OCI-LY7 (cell line): ENCODE measurements around the gene CDKN2B-AS1. TPM values are rescaled to one million over a fixed set of nuclear protein-coding genes. Genes with fewer than 3 reads are reported as not detected.

ENCODE experiments used
- BruUV-seq: library from RNA; stranded (reverse); fragments of 400-500 nt; replicated peaks from 2 replicates; lab custom pipeline; 2021; lab: Mats Ljungman, UMichigan
- CTCF ChIA-PET: fragments of 300-600 bp; sonication (Branson Sonifier 250); formaldehyde crosslinking; loops from one replicate; lab custom pipeline; 2022; ENCODE audit warnings: antibody characterized with exemption; ENCODE audit not compliant: unreplicated experiment; lab: Charles Lee
- POLR2A ChIA-PET: fragments of 300-600 bp; sonication (Branson Sonifier 250); formaldehyde crosslinking; loops from one replicate; lab custom pipeline; 2022; ENCODE audit warnings: antibody characterized with exemption; lab: Charles Lee
- DNase-seq: peaks from one replicate; pipeline ENCODE4 v3.0.0-alpha.2; 2015; ENCODE audit warnings: low spot score
- H2AFZ ChIP-seq: fragments of 200-600 bp; sonication (generic), shearing (Covaris generic); 2 replicates; pipeline ENCODE4 v1.6.1; 2014; ENCODE audit warnings: mild to moderate bottlenecking, antibody characterized with exemption, low read length, moderate library complexity
- H3K27ac ChIP-seq: fragments of 200-600 bp; sonication (generic); 2 replicates; pipeline ENCODE4 v1.5.1; 2014; ENCODE audit warnings: mixed run types, low read depth, mild to moderate bottlenecking, moderate library complexity, low read length, inconsistent platforms; ENCODE audit not compliant: poor library complexity, severe bottlenecking
- H3K36me3 ChIP-seq: fragments of 200-600 bp; sonication (generic); 2 replicates; pipeline ENCODE4 v1.6.1; 2014; ENCODE audit warnings: mild to moderate bottlenecking, antibody characterized with exemption, low read length, moderate library complexity, mixed read lengths; ENCODE audit not compliant: insufficient read depth
- H3K4me1 ChIP-seq: fragments of 200-600 bp; sonication (generic); 2 replicates; pipeline ENCODE4 v1.5.1; 2014; ENCODE audit warnings: mild to moderate bottlenecking, low read length; ENCODE audit not compliant: insufficient read depth, poor library complexity, severe bottlenecking
- H3K4me2 ChIP-seq: fragments of 200-600 bp; sonication (generic); 2 replicates; pipeline ENCODE4 v1.6.1; 2014; ENCODE audit warnings: mild to moderate bottlenecking, low read length
- H3K4me3 ChIP-seq: fragments of 200-600 bp; sonication (generic); 2 replicates; pipeline ENCODE4 v1.5.1; 2014; ENCODE audit warnings: mild to moderate bottlenecking, low read depth, low read length; ENCODE audit not compliant: poor library complexity, severe bottlenecking
- H3K79me2 ChIP-seq: fragments of 200-600 bp; sonication (generic); 2 replicates; pipeline ENCODE4 v1.6.1; 2016; ENCODE audit warnings: low read depth, mild to moderate bottlenecking, low read length, moderate library complexity, mixed read lengths; ENCODE audit not compliant: insufficient read depth
- H3K9me2 ChIP-seq: fragments of 200-600 bp; sonication (generic); 2 replicates; pipeline ENCODE4 v1.6.1; 2016; ENCODE audit warnings: mild to moderate bottlenecking, low read length, mixed read lengths; ENCODE audit not compliant: insufficient read depth
- H3K9me3 ChIP-seq: fragments of 200-600 bp; sonication (generic); 2 replicates; pipeline ENCODE4 v1.6.1; 2014; ENCODE audit warnings: mild to moderate bottlenecking, mixed run types, low read length, mixed read lengths
- H4K20me1 ChIP-seq: fragments of 200-600 bp; sonication (generic); 2 replicates; pipeline ENCODE4 v1.6.1; 2014; ENCODE audit warnings: mild to moderate bottlenecking, antibody characterized with exemption, low read length, moderate library complexity, mixed read lengths; ENCODE audit not compliant: insufficient read depth
- CTCF ChIP-seq: fragments of 200-600 bp; sonication (generic); conservative IDR thresholded peaks from 2 replicates; pipeline ENCODE4 v1.5.1; 2014; ENCODE audit warnings: mild to moderate bottlenecking, antibody characterized with exemption, low read length, moderate library complexity, mixed read lengths
- EZH2phosphoT487 ChIP-seq: fragments of 200-600 bp; sonication (generic); IDR thresholded peaks from 2 replicates; pipeline ENCODE4 v1.6.1; 2018; ENCODE audit warnings: low read depth, borderline replicate concordance, mild to moderate bottlenecking, mixed run types, antibody characterized with exemption, low read length, moderate library complexity, mixed read lengths
- intact Hi-C: fragments of 100-400 bp; cut with micrococcal nuclease; formaldehyde crosslinking; loops from one replicate; pipeline ENCODE4 v1.10.0; 2022; ENCODE audit not compliant: unreplicated experiment
- total RNA-seq, 2 experiments: library from RNA; depleted of rRNA in 1 of 2; stranded (reverse); fragments of >200 nt in 1 of 2; shearing (Covaris generic) in 1 of 2; gene quantifications; 2 replicates each; pipeline ENCODE4 v1.2.3, GENCODE V29; 2014 to 2022

CDKN2B-AS1 gene
- total RNA-seq, 2 experiments from 2014 or later = 20.4 to 24.3 TPM

- H4K20me1 ChIP-seq = no peaks in the 10 kb centered on the region
- DNase-seq = no peak
- H3K9me2 ChIP-seq = no peaks in the 10 kb centered on the region
- BruUV-seq = no TSS peak
- H3K4me1 ChIP-seq = no peaks in the 10 kb centered on the region
- no peak overlapping the region for H3K27ac ChIP-seq
- no peaks in the 10 kb centered on the region for H3K79me2 ChIP-seq
- POLR2A ChIA-PET = interaction anchor here (0.6 kb wide), 1 partner anchor 10 kb away, joined by 3 read pairs; no protein-coding TSS in a partner anchor
- peaks cover 49% of the 10 kb centered on the region for H3K36me3 ChIP-seq
- CTCF ChIA-PET = no interaction called here
- no peak overlapping the region for H2AFZ ChIP-seq
- no peaks in the 10 kb centered on the region for H3K9me3 ChIP-seq
- TF ChIP-seq CTCF = no peak
- H3K4me3 ChIP-seq = no peak overlapping the region
- intact Hi-C loops = no loop called here
- H3K4me2 ChIP-seq = no peak overlapping the region; the same call in 1 of the 2 replicates
These were observed 29.6 kb upstream of the CDKN2B-AS1 start for GRCh38 chr9:21964925-21965385.

- H3K4me1 ChIP-seq = no peaks in the 10 kb centered on the region
- no peak overlapping the region; the same call in 1 of the 2 replicates for H3K4me2 ChIP-seq
- CTCF ChIA-PET = no interaction called here
- POLR2A ChIA-PET = no interaction called here
- no peak overlapping the region for H2AFZ ChIP-seq
- no peaks in the 10 kb centered on the region for H4K20me1 ChIP-seq
- H3K9me2 ChIP-seq = no peaks in the 10 kb centered on the region
- no peak overlapping the region for H3K4me3 ChIP-seq
- no peak overlapping the region for H3K27ac ChIP-seq
- H3K79me2 ChIP-seq = no peaks in the 10 kb centered on the region
- no peak for DNase-seq
- TF ChIP-seq EZH2phosphoT487 (no peak), CTCF (no peak)
- H3K9me3 ChIP-seq = no peaks in the 10 kb centered on the region
- no TSS peak for BruUV-seq
- peaks cover 54% of the 10 kb centered on the region for H3K36me3 ChIP-seq
- intact Hi-C loops = no loop called here
These were observed 29.1 kb upstream of the CDKN2B-AS1 start for GRCh38 chr9:21965401-21965951.

GRCh38 chr9:21966140-21966851, 28.3 kb upstream of the CDKN2B-AS1 start:
- Histone ChIP-seq H4K20me1 (no peaks in the 10 kb centered on the region), H3K27ac (no peak overlapping the region), H3K9me2 (no peaks in the 10 kb centered on the region), H3K9me3 (no peaks in the 10 kb centered on the region), H2AFZ (no peak overlapping the region), H3K4me1 (no peaks in the 10 kb centered on the region), H3K4me2 (no peak overlapping the region), H3K79me2 (no peaks in the 10 kb centered on the region), H3K36me3 (peaks cover 62% of the 10 kb centered on the region), H3K4me3 (no peak overlapping the region)
- no TSS peak for BruUV-seq
- no peak for TF ChIP-seq CTCF
- TF ChIP-seq EZH2phosphoT487 = no peak
- POLR2A ChIA-PET = no interaction called here
- no peak for DNase-seq
- CTCF ChIA-PET = no interaction called here
- intact Hi-C loops = no loop called here
